ENCODE results near the gene CYB561A3.

The CYB561A3 gene

GRCh38 chr11:61369372-61370348, 8.0 kb upstream of the CYB561A3 start:
- peak; percentile 79 for DNase-seq (ENCODE audit: low read depth)

- no peak for DNase-seq (ENCODE audit: low read depth)
These were observed 7.0 kb upstream of the CYB561A3 start for GRCh38 chr11:61368646-61369045.

GRCh38 chr11:61367406-61367805, 5.7 kb upstream of the CYB561A3 start:
- no peak for DNase-seq (ENCODE audit: low read depth)

GRCh38 chr11:61364012-61364675, 2.5 kb upstream of the CYB561A3 start:
- DNase-seq (ENCODE audit: low read depth) = no peak

GRCh38 chr11:61362542-61362875, 827 bp upstream of the CYB561A3 start:
- DNase-seq (ENCODE audit: low read depth) = no peak

- DNase-seq (ENCODE audit: low read depth) = no peak
These were observed 393 bp downstream of the CYB561A3 start for GRCh38 chr11:61361237-61361740.

- no peak for DNase-seq (ENCODE audit: low read depth)
These were observed 2.2 kb downstream of the CYB561A3 start for GRCh38 chr11:61359516-61359915.

- DNase-seq (ENCODE audit: low read depth) = no peak
These were observed 3.1 kb downstream of the CYB561A3 start for GRCh38 chr11:61358566-61358965.

GRCh38 chr11:61357894-61358239, 3.8 kb downstream of the CYB561A3 start:
- no peak for DNase-seq (ENCODE audit: low read depth)

GRCh38 chr11:61357233-61357893, 4.3 kb downstream of the CYB561A3 start:
- DNase-seq (ENCODE audit: low read depth) = no peak

GRCh38 chr11:61356706-61357105, 5.0 kb downstream of the CYB561A3 start:
- no peak for DNase-seq (ENCODE audit: low read depth)

GRCh38 chr11:61354208-61354607, 7.5 kb downstream of the CYB561A3 start:
- DNase-seq (ENCODE audit: low read depth) = no peak

- DNase-seq (ENCODE audit: low read depth) = no peak
These were observed 8.3 kb downstream of the CYB561A3 start for GRCh38 chr11:61353131-61354067.

GRCh38 chr11:61352038-61352437, 9.6 kb downstream of the CYB561A3 start:
- DNase-seq (ENCODE audit: low read depth) = no peak

GRCh38 chr11:61350803-61351202, 10.9 kb downstream of the CYB561A3 start:
- DNase-seq (ENCODE audit: low read depth) = no peak

- no peak for DNase-seq (ENCODE audit: low read depth)
These were observed 11.3 kb downstream of the CYB561A3 start for GRCh38 chr11:61350336-61350735.

- no peak for DNase-seq (ENCODE audit: low read depth)
These were observed 11.8 kb downstream of the CYB561A3 start for GRCh38 chr11:61349916-61350315.

GRCh38 chr11:61349189-61349751, 12.4 kb downstream of the CYB561A3 start:
- no peak for DNase-seq (ENCODE audit: low read depth)

- DNase-seq (ENCODE audit: low read depth) = no peak
These were observed 13.7 kb downstream of the CYB561A3 start for GRCh38 chr11:61347916-61348461.

- no peak for DNase-seq (ENCODE audit: low read depth)
These were observed 15.5 kb downstream of the CYB561A3 start for GRCh38 chr11:61345954-61346843.
